ENCODE results near the gene RBM15. TPM values are rescaled to one million over a fixed set of nuclear protein-coding genes. Genes with fewer than 3 reads are reported as not detected.

The RBM15 gene
- total RNA-seq, 1 donor from 2014 or later: 27.8 TPM

GRCh38 chr1:110390692-110391245 is 51.6 kb downstream of the RBM15 start, which contains the start of gene SLC16A4:
Gene SLC16A4, minus strand, starts transcription at chr1:110391026. Its CDS starts 1,703 bp downstream, at chr1:110389323.
- DNase-seq (ENCODE audit: extremely low spot score, unreplicated experiment): no peak
- peaks cover 5% of the 10 kb centered on the region for H3K36me3 Mint-ChIP-seq (ENCODE audit: unreplicated experiment)
- no peak for TF ChIP-seq CTCF (IDR thresholded peaks at IDR 0.05)
- H3K27ac Mint-ChIP-seq (ENCODE audit: unreplicated experiment): peak within 1 kb of the TSS; percentile 93
- peak within 1 kb of the TSS; percentile 78 for H3K4me3 Mint-ChIP-seq (ENCODE audit: unreplicated experiment)
- H3K27me3 Mint-ChIP-seq (ENCODE audit: unreplicated experiment): no peaks in the 10 kb centered on the region
- peaks cover 51% of the 10 kb centered on the region for H3K4me1 Mint-ChIP-seq (ENCODE audit: unreplicated experiment)
- H3K9me3 Mint-ChIP-seq (ENCODE audit: unreplicated experiment): no peaks in the 10 kb centered on the region

- Mint-ChIP-seq H3K9me3 (ENCODE audit: unreplicated experiment) (no peaks in the 10 kb centered on the region), H3K4me1 (ENCODE audit: unreplicated experiment) (peaks cover 51% of the 10 kb centered on the region), H3K4me3 (ENCODE audit: unreplicated experiment) (no peak overlapping the region), H3K36me3 (ENCODE audit: unreplicated experiment) (peaks cover 5% of the 10 kb centered on the region), H3K27me3 (ENCODE audit: unreplicated experiment) (no peaks in the 10 kb centered on the region), H3K27ac (ENCODE audit: unreplicated experiment) (peak overlapping the region; percentile 82)
- no peak for DNase-seq (ENCODE audit: extremely low spot score, unreplicated experiment)
- TF ChIP-seq CTCF (IDR thresholded peaks at IDR 0.05): no peak
Observed at GRCh38 chr1:110393286-110393685, 54.1 kb downstream of the RBM15 start.

- no peak overlapping the region for H3K4me3 Mint-ChIP-seq (ENCODE audit: unreplicated experiment)
- H3K27ac Mint-ChIP-seq (ENCODE audit: unreplicated experiment): peak overlapping the region; percentile 82
- no peak for DNase-seq (ENCODE audit: extremely low spot score, unreplicated experiment)
- no peak for TF ChIP-seq CTCF (IDR thresholded peaks at IDR 0.05)
- no peaks in the 10 kb centered on the region for H3K27me3 Mint-ChIP-seq (ENCODE audit: unreplicated experiment)
- H3K9me3 Mint-ChIP-seq (ENCODE audit: unreplicated experiment): no peaks in the 10 kb centered on the region
- peaks cover 6% of the 10 kb centered on the region for H3K36me3 Mint-ChIP-seq (ENCODE audit: unreplicated experiment)
- H3K4me1 Mint-ChIP-seq (ENCODE audit: unreplicated experiment): peaks cover 51% of the 10 kb centered on the region
Observed at GRCh38 chr1:110393691-110394492, 54.7 kb downstream of the RBM15 start.

- Mint-ChIP-seq H3K36me3 (ENCODE audit: unreplicated experiment) (peaks cover 7% of the 10 kb centered on the region), H3K4me3 (ENCODE audit: unreplicated experiment) (no peak overlapping the region), H3K4me1 (ENCODE audit: unreplicated experiment) (peaks cover 45% of the 10 kb centered on the region), H3K27me3 (ENCODE audit: unreplicated experiment) (no peaks in the 10 kb centered on the region), H3K27ac (ENCODE audit: unreplicated experiment) (peak overlapping the region; percentile 82), H3K9me3 (ENCODE audit: unreplicated experiment) (no peaks in the 10 kb centered on the region)
- TF ChIP-seq CTCF (IDR thresholded peaks at IDR 0.05): no peak
- DNase-seq (ENCODE audit: extremely low spot score, unreplicated experiment): no peak
Observed at GRCh38 chr1:110394493-110394820, 55.3 kb downstream of the RBM15 start.

Other genes starting within 250 kb of the RBM15 start
- gene UBL4B, start 226.9 kb upstream of the RBM15 start, total RNA-seq: not detected in 2 replicates
- 1.5 and 1.6 TPM in 2 replicates for gene SLC6A17, start 188.9 kb upstream of the RBM15 start, total RNA-seq
- 1.1 and 2.0 TPM in 2 replicates for gene KCNC4, start 129.1 kb upstream of the RBM15 start, total RNA-seq
- gene SLC16A4, start 51.6 kb downstream of the RBM15 start, total RNA-seq: 25.8 and 26.3 TPM in 2 replicates
- gene LAMTOR5, start 68.3 kb downstream of the RBM15 start, total RNA-seq: 125 and 127 TPM in 2 replicates
- not detected in 2 replicates for gene PROK1, start 111.8 kb downstream of the RBM15 start, total RNA-seq
- not detected in 2 replicates for gene KCNA10, start 179.8 kb downstream of the RBM15 start, total RNA-seq